A549 (cell line): ENCODE results near the gene THPO. TPM values are rescaled to one million over a fixed set of nuclear protein-coding genes. Genes with fewer than 3 reads are reported as not detected.

Experiments
- ATAC-seq, 2 experiments: fragments of 200-7000 bp in 1 of 2; fragments of >200 bp in 1 of 2; cut with Nextera tagmentation in 1 of 2; cut with Tn5 transposase in 1 of 2; 3 replicates each; pipeline versions ENCODE4 v1.8.0 to v1.9.1; 2018 to 2020; ENCODE audit warnings: mild to moderate bottlenecking in 1 of 2, moderate library complexity in 1 of 2
- CTCF ChIA-PET: fragments of 300-600 bp; sonication (Branson Sonifier 250); formaldehyde crosslinking; extraction: SDS; loops from one replicate; lab custom pipeline; 2021; ENCODE audit warnings: antibody characterized with exemption, inconsistent platforms; lab: Yijun Ruan, JAX
- POLR2A ChIA-PET: fragments of 350-600 bp; formaldehyde crosslinking; extraction: SDS; loops from one replicate; lab custom pipeline; 2021; ENCODE audit warnings: antibody characterized with exemption, inconsistent platforms; lab: Yijun Ruan, JAX
- DNase-seq, 2 experiments: peaks; one replicate each; pipeline versions ENCODE4 v3.0.0 to v3.0.0-alpha.2; 2011 to 2016; ENCODE audit warnings: low read depth in 1 of 2, low spot score in 1 of 2
- FAIRE-seq: peaks from 2 replicates; lab custom pipeline; 2011; peaks lifted over from hg19 to GRCh38; lab: Jason Lieb, UNC
- H3K27ac ChIP-seq, 2 experiments: fragments of >200 bp; sonication (Bioruptor Twin); formaldehyde crosslinking; 3 replicates each; pipeline ENCODE4 v1.5.1; 2016 to 2017
- H3K4me1 ChIP-seq: fragments of >200 bp; sonication (Bioruptor Twin); formaldehyde crosslinking; 3 replicates; pipeline ENCODE4 v1.6.1; 2016
- H3K4me2 ChIP-seq: fragments of >200 bp; sonication (Bioruptor Twin); formaldehyde crosslinking; 3 replicates; pipeline ENCODE4 v1.6.1; 2016
- H3K4me3 ChIP-seq: fragments of >200 bp; sonication (Bioruptor Twin); formaldehyde crosslinking; 3 replicates; pipeline ENCODE4 v1.5.1; 2016
- H3K9me3 ChIP-seq: fragments of >200 bp; sonication (Bioruptor Twin); formaldehyde crosslinking; 3 replicates; pipeline ENCODE4 v1.6.1; 2016
- BHLHE40 ChIP-seq: IDR thresholded peaks from 2 replicates; pipeline ENCODE4 v1.6.1; 2012; ENCODE audit warnings: low read depth, low read length, inconsistent platforms
- CBX8 ChIP-seq: fragments of 200-600 bp; sonication (generic); IDR thresholded peaks from 2 replicates; pipeline ENCODE4 v1.6.1; 2016
- CHD2 ChIP-seq: fragments of 150-350 bp; IDR thresholded peaks from 2 replicates; pipeline ENCODE4 v1.6.1; 2014; ENCODE audit warnings: low read length; ENCODE audit not compliant: partially characterized antibody
- EHMT2 ChIP-seq: fragments of 200-600 bp; sonication (generic); IDR thresholded peaks from 2 replicates; pipeline ENCODE4 v1.6.1; 2016; ENCODE audit warnings: antibody characterized with exemption, low read depth, mild to moderate bottlenecking, moderate library complexity
- EP300 ChIP-seq, 2 experiments: fragments of >200 bp; sonication (Bioruptor Twin); formaldehyde crosslinking; IDR thresholded peaks; 2 replicates in 1 of 2; 3 replicates in 1 of 2; pipeline ENCODE4 v1.6.1; 2016 to 2017
- ESRRA ChIP-seq: fragments of 150-350 bp; IDR thresholded peaks from 2 replicates; pipeline ENCODE4 v1.6.1; 2014; ENCODE audit warnings: mild to moderate bottlenecking, low read length, borderline replicate concordance
- FOSB ChIP-seq: fragments of 250-450 bp; sonication (Bioruptor Pico); IDR thresholded peaks from 2 replicates; pipeline ENCODE4 v1.5.0; 2020; ENCODE audit warnings: mild to moderate bottlenecking, moderate library complexity
- FOSL2 ChIP-seq, 2 experiments: fragments of 450-650 bp in 1 of 2; fragments of >200 bp in 1 of 2; sonication (Bioruptor Twin) in 1 of 2; formaldehyde crosslinking; IDR thresholded peaks; 2 replicates each; pipeline versions ENCODE4 v1.5.0 to v1.6.1; 2016 to 2020; ENCODE audit warnings: mild to moderate bottlenecking in 1 of 2, moderate library complexity in 1 of 2
- FOXS1 ChIP-seq: fragments of 250-450 bp; sonication (Bioruptor Pico); IDR thresholded peaks from 2 replicates; pipeline ENCODE4 v1.5.0; 2020; ENCODE audit warnings: mild to moderate bottlenecking, moderate library complexity
- GATA3 ChIP-seq: IDR thresholded peaks from 2 replicates; pipeline ENCODE4 v1.6.1; 2012; ENCODE audit warnings: borderline replicate concordance
- HDAC2 ChIP-seq: fragments of 200-600 bp; sonication (generic); IDR thresholded peaks from 2 replicates; pipeline ENCODE4 v1.6.1; 2016
- HEYL ChIP-seq: fragments of 250-450 bp; sonication (Bioruptor Pico); IDR thresholded peaks from 2 replicates; pipeline ENCODE4 v1.8.0; 2021; ENCODE audit warnings: mild to moderate bottlenecking, moderate library complexity
- HOXA7 ChIP-seq: fragments of 250-450 bp; sonication (Bioruptor Pico); IDR thresholded peaks from 2 replicates; pipeline ENCODE4 v1.5.0; 2020; ENCODE audit warnings: mild to moderate bottlenecking, moderate library complexity
- HOXB5 ChIP-seq: fragments of 250-450 bp; sonication (Bioruptor Pico); IDR thresholded peaks from 2 replicates; pipeline ENCODE4 v1.5.0; 2020; ENCODE audit warnings: mild to moderate bottlenecking, moderate library complexity
- JUNB ChIP-seq: fragments of >200 bp; sonication (Bioruptor Twin); formaldehyde crosslinking; IDR thresholded peaks from 2 replicates; pipeline ENCODE4 v1.6.1; 2016
- KDM5A ChIP-seq: fragments of 200-600 bp; sonication (generic); IDR thresholded peaks from 2 replicates; pipeline ENCODE4 v1.6.1; 2016; ENCODE audit warnings: antibody characterized with exemption, mild to moderate bottlenecking
- MAFK ChIP-seq: fragments of 450-650 bp; IDR thresholded peaks from 2 replicates; pipeline ENCODE4 v1.6.1; 2014; ENCODE audit not compliant: partially characterized antibody
- MAX ChIP-seq: IDR thresholded peaks from 2 replicates; pipeline ENCODE4 v1.6.1; 2012
- MAZ ChIP-seq: fragments of 150-350 bp; IDR thresholded peaks from 2 replicates; pipeline ENCODE4 v1.6.1; 2014; ENCODE audit warnings: antibody characterized with exemption, low read depth, low read length, borderline replicate concordance
- PHF8 ChIP-seq: fragments of 200-600 bp; sonication (generic); IDR thresholded peaks from 2 replicates; pipeline ENCODE4 v1.6.1; 2016; ENCODE audit warnings: low read depth, mild to moderate bottlenecking, antibody characterized with exemption, moderate library complexity, borderline replicate concordance
- RAD21 ChIP-seq, 2 experiments: fragments of >200 bp in 1 of 2; sonication (Bioruptor Twin) in 1 of 2; formaldehyde crosslinking in 1 of 2; IDR thresholded peaks in 1 of 2; conservative IDR thresholded peaks in 1 of 2; 2 replicates in 1 of 2; 3 replicates in 1 of 2; pipeline ENCODE4 v1.6.1; 2012 to 2018; ENCODE audit warnings: inconsistent platforms in 1 of 2
- RARB ChIP-seq: fragments of 250-450 bp; sonication (Bioruptor Pico); IDR thresholded peaks from 2 replicates; pipeline ENCODE4 v1.8.0; 2021; ENCODE audit warnings: mild to moderate bottlenecking, moderate library complexity
- SMC3 ChIP-seq: fragments of >200 bp; sonication (Bioruptor Twin); formaldehyde crosslinking; IDR thresholded peaks from 3 replicates; pipeline ENCODE4 v1.6.1; 2018; ENCODE audit warnings: inconsistent platforms
- SREBF2 ChIP-seq: fragments of 450-650 bp; IDR thresholded peaks from 2 replicates; pipeline ENCODE4 v1.6.1; 2014; ENCODE audit warnings: mild to moderate bottlenecking, moderate library complexity
- TP53 ChIP-seq: fragments of 250-450 bp; sonication (Bioruptor Pico); IDR thresholded peaks from 2 replicates; pipeline ENCODE4 v1.5.0; 2021; ENCODE audit warnings: mild to moderate bottlenecking, moderate library complexity
- ZSCAN20 ChIP-seq: fragments of 250-450 bp; sonication (Bioruptor Pico); IDR thresholded peaks from 2 replicates; pipeline ENCODE4 v1.8.0; 2022; ENCODE audit warnings: mild to moderate bottlenecking, moderate library complexity
- WGBS: methylation state at CpG from one replicate; pipeline ENCODE4 v1.1.6; 2017; ENCODE audit errors: missing lambda C conversion rate; 5-methylcytosine and 5-hydroxymethylcytosine counted together
- polyA plus RNA-seq, 4 experiments: library from polyadenylated mRNA; depleted of rRNA in 3 of 4; stranded (reverse); fragments of >200 nt; fragmentation: RNase III in 1 of 4; extraction: RNeasy Plus Mini Kit Qiagen cat#74134 plus additional on column Dnase treatment in 1 of 4; gene quantifications; 2 replicates in 3 of 4; 3 replicates in 1 of 4; pipeline ENCODE4 v1.2.3, GENCODE V29; 2011 to 2017
- TF ChIP-seq, protein P1 (sequence below): fragments of 250-450 bp; sonication (Bioruptor Pico); IDR thresholded peaks from 2 replicates; pipeline ENCODE4 v1.5.0; 2020; ENCODE audit warnings: low read depth, mild to moderate bottlenecking, moderate library complexity
- TF ChIP-seq, protein P2 (sequence below): fragments of >200 bp; sonication (Bioruptor Twin); formaldehyde crosslinking; IDR thresholded peaks from 2 replicates; pipeline ENCODE4 v1.6.1; 2016
- TF ChIP-seq, protein P3 (sequence below): fragments of 450-650 bp; IDR thresholded peaks from 2 replicates; pipeline ENCODE4 v1.6.1; 2014; ENCODE audit warnings: antibody characterized with exemption

THPO gene
- polyA plus RNA-seq, 2 of the 4 experiments (the other 2 are of a cell fraction), result 0.06 TPM; not detected in 1

- no peak overlapping the region for H3K27ac ChIP-seq
- no peak overlapping the region for H3K4me2 ChIP-seq
- no peak for DNase-seq
- H3K4me3 ChIP-seq, result no peak overlapping the region
- H3K4me1 ChIP-seq, result peaks cover 11% of the 10 kb centered on the region; the same call in 2 of the 3 replicates
- ChIA-PET CTCF (no interaction called here), POLR2A (no interaction called here)
- no peak for ATAC-seq
- no peak for TF ChIP-seq FOSB (CRISPR knock-in tag)
- no peak for TF ChIP-seq CBX8
- no peak for TF ChIP-seq ESRRA
- TF ChIP-seq RAD21 (conservative IDR thresholded peaks at IDR 0.05 in 1 of 2, IDR thresholded peaks at IDR 0.05 in 1 of 2), result no peak
- TF ChIP-seq SREBF2, result no peak
- TF ChIP-seq, protein P1, sequence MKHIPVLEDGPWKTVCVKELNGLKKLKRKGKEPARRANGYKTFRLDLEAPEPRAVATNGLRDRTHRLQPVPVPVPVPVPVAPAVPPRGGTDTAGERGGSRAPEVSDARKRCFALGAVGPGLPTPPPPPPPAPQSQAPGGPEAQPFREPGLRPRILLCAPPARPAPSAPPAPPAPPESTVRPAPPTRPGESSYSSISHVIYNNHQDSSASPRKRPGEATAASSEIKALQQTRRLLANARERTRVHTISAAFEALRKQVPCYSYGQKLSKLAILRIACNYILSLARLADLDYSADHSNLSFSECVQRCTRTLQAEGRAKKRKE, result no peak
- TF ChIP-seq MAX, result no peak
- no peak for TF ChIP-seq HOXB5 (CRISPR knock-in tag)
- no peak for TF ChIP-seq GATA3
- TF ChIP-seq JUNB, result no peak
- TF ChIP-seq, protein P2, sequence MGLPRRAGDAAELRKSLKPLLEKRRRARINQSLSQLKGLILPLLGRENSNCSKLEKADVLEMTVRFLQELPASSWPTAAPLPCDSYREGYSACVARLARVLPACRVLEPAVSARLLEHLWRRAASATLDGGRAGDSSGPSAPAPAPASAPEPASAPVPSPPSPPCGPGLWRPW, result no peak
- no peak for TF ChIP-seq EHMT2
- TF ChIP-seq FOSL2 (IDR thresholded peaks at IDR 0.05), result no peak
- TF ChIP-seq FOSL2 (CRISPR knock-in tag; IDR thresholded peaks at IDR 0.05), result no peak
- TF ChIP-seq HDAC2, result no peak
- no peak for TF ChIP-seq SMC3
- TF ChIP-seq KDM5A, result no peak
- TF ChIP-seq PHF8, result no peak
- no peak for TF ChIP-seq TP53 (CRISPR knock-in tag)
- TF ChIP-seq ZSCAN20 (CRISPR knock-in tag), result no peak
- no peaks in the 10 kb centered on the region for H3K9me3 ChIP-seq
- FAIRE-seq, result no peak
- WGBS, result 92% methylated on average over 16 of the region's 24 CpGs
Measured at GRCh38 chr3:184357248-184358123, 20.5 kb downstream of the THPO start.

DNA sequence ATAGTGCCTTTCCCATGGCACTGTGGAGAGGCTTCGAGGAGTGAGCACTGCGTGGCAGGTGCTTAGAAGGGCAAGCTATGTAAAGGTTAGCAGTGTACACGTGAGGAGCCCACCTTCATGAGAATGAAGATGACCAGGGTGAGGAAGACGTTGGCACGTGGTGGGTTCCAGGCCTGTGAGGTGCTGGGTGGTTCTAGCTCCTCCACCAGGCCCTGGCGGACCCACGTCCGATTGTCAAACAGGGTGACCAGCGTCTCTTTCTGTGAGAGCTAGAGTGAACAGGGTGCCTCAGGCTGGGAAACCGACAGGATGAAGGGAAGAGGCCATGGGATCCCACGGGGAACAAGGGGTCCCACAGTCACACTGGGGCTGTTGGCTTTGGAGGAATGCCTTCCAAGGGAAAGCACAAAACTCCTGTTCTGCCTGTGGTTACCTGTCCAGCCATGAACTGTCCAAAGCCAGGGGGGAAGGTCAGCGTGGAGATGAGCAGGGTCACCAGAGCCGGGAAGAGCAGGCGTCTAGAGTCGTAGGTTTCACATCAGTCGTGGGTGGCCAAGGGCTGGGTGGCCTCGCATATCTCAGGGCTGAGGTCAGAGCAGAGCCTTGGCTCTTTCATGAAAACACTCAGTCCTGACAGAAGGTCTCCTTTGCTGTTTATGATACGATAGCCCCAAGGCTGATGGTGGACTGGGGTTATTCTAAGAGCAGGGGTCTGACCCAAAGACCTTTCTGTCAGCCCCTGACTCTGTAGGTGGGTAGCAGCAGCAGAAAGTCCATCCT lies 22.6 kb downstream of the THPO start:
- WGBS, result 82% methylated on average over 18 of the region's 18 CpGs
- FAIRE-seq, result no peak
- H3K4me2 ChIP-seq, result no peak overlapping the region
- H3K27ac ChIP-seq, result no peak overlapping the region
- TF ChIP-seq, protein P3, sequence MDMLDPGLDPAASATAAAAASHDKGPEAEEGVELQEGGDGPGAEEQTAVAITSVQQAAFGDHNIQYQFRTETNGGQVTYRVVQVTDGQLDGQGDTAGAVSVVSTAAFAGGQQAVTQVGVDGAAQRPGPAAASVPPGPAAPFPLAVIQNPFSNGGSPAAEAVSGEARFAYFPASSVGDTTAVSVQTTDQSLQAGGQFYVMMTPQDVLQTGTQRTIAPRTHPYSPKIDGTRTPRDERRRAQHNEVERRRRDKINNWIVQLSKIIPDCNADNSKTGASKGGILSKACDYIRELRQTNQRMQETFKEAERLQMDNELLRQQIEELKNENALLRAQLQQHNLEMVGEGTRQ, result no peak
- TF ChIP-seq BHLHE40 (no peak), EP300 (IDR thresholded peaks at IDR 0.05) (no peak), FOSB (CRISPR knock-in tag) (no peak), HEYL (CRISPR knock-in tag) (no peak), MAZ (no peak), CBX8 (no peak), RARB (no peak), MAX (no peak), MAFK (no peak), CHD2 (no peak), HOXA7 (no peak), FOXS1 (no peak), RAD21 (conservative IDR thresholded peaks at IDR 0.05 in 1 of 2, IDR thresholded peaks at IDR 0.05 in 1 of 2) (no peak)
- H3K9me3 ChIP-seq, result no peaks in the 10 kb centered on the region
- H3K4me1 ChIP-seq, result peaks cover 4% of the 10 kb centered on the region; the same call in 2 of the 3 replicates
- POLR2A ChIA-PET, result no interaction called here
- no peak overlapping the region for H3K4me3 ChIP-seq
- no peak for ATAC-seq
- CTCF ChIA-PET, result interaction anchor here (0.6 to 3.6 kb wide), 10 partner anchors 11 to 186 kb away, joined by 3 to 23 read pairs (median 6); partner anchors contain the start of gene FAM131A
- no peak for DNase-seq
